ENCODE data around the gene KPNB1.
A peak's percentile ranks its signal among the peaks of the same experiment; 100 is the strongest.
"Not testable (repeated sequence)": the region's sequence is repeated elsewhere in the genome, so short reads cannot be mapped to it uniquely, and the experiment has no call there.

The KPNB1 gene

DNA sequence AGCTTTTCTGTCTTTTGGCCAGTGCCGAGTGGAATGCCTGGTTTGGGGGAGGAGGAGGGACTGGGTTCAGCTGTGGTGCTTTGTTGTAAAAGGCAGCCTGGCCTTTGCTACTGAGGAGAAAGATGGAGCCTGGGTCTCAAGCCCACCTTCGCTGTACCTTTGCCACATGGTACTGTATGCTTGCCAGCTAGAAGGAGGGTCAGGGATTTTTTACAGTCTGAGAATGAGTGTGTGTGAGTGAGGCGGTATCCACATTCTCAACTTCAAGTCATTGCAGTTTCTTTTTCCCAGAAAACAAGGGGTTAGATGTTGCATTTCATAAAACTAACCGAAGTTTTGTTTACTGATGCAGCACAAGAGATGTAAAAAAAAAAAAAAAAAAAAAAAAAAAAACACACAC is 33.0 kb downstream of the KPNB1 start:
- not testable (repeated sequence) for DNase-seq

DNA sequence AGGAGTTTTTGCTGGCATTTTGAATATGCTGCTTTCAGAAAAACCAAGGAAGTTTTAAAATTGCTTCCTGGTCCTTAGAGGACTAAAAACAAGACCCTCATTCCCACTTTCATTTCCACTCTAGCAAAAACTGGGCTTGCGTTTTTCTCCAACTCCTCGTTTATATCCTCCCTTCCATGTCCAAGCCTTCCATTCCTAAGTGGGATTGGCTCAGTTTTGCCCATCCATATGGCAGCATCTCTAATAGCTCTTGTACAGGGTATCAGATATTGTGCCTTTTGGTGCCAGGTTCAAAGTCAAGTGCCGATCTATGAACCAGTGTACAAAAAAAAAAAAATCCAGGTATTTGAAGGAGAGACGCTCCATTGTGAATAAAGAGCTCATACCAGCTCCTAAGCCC is 34.3 kb downstream of the KPNB1 start:
- no peak for DNase-seq

DNA sequence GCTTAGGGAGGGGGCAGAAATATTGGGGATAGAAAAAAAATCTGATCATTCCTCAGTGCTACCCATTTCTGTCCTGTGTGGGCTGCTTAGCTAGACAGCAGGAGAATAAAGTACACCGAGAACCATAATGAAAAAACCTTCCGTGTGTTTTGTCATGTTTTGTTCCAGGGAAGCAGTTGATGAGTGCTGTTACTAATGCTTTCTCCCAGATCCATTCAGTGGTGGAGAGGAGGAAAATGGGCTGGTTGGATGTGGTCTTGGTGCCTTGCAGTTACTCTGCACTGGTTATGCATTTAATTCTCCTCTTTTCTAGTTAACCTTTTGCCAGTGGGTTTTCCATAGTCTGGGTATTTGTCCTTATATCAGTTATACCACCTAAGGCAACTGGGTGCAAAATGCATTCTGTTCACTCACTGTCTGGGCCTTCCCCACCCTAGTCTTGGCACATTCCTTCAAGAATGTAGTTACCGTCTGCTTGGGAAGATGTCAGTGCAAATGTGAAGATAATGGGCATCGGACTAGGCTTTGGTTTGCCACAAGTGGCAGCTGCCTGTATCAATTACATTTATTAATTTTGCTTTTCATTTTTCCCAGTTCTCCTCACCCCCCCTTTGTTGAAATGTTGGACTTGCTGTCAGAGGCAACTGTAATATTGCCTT is 34.9 kb downstream of the KPNB1 start:
- no peak for DNase-seq

DNA sequence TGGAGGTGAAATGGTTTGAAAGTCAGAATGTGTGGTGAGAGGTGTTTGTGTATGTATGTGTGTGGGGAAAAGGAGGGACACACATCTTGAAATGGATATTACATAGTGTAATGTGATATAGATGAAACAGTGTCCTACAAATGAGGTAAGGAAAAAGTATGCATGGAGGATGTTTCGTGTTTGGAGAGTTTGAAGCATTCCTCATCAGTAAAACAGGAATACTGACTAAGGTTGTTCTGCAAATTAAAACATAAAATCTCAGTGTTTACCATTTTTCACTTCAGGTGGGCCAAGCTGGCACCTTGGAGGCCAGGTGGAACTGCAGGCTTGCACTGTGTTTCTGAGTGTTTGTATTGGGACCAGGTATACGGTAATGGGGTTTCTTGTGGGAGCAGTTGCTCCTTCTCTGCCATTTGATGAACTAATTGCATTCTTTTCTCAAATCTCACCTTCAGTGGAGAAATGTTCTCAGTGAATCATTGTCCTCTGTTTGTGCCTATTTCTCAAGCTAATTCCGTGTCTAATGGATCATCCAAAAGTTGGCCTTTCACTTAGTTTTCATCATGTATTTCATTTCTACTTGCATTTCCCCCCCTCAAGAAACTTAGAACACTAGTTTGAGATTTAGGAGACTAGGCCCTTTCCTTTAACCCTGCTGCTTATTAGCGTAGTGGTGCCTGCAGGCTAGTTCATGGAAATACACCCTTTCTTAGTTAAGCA is 36.0 kb downstream of the KPNB1 start:
- no peak for DNase-seq

DNA sequence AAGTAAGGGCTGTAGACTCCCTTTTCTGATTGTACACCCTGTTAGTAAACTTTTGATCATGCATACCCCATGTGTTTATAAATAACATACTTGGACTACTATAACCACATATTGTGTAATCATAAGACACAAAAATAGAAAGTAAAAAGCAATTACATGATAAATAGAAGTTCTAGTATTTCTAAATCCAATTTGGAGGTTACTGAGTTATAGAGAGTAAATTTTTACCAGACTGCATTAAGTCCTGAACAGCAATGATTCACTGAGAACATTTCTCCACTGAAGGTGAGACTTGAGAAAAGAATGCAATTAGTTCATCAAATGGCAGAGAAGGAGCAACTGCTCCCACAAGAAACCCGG is 36.5 kb downstream of the KPNB1 start:
- DNase-seq = no peak

DNA sequence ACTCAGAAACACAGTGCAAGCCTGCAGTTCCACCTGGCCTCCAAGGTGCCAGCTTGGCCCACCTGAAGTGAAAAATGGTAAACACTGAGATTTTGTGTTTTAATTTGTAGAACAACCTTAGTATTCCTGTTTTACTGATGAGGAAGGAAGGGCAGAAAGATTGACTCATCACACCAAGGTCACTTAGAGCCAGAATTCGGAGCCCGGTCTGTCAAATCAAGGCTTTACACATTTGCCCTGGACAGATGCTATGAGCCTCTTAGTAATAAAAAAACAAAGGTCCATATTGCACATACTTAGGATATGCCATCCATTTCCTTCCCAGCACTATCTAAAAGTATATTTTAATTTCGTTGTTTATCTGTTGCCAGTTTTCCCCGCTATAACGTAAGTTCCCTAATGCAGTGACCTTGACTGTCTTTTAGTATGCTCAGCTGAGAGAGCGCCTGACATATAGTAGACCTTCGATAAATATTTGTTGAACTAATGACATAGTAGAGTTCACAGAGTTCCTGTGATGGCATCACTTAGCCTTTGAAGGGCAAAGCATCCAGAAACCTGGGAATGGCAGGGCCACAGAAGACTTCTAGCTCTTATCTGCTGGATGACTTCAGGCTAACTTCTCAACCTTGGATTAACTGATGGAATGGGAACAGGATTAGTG is 37.1 kb downstream of the KPNB1 start:
- DNase-seq = no peak

DNA sequence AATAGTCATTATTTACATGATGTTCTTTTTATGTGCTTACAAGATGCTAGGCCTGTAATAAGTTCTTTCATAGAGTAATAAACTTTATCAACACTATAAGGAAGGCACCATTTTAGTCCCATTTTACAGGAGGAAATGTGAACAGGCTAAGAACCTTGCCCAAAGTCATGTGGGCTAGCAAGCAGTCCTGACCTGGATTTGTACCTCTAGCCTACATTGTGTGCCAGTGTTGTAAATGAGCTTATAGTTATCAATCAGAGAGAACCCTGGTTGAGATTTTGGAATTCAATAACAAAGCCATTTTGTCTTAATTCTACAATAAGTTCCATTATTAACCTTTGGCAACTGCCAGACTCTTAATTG is 37.6 kb downstream of the KPNB1 start:
- DNase-seq = no peak

DNA sequence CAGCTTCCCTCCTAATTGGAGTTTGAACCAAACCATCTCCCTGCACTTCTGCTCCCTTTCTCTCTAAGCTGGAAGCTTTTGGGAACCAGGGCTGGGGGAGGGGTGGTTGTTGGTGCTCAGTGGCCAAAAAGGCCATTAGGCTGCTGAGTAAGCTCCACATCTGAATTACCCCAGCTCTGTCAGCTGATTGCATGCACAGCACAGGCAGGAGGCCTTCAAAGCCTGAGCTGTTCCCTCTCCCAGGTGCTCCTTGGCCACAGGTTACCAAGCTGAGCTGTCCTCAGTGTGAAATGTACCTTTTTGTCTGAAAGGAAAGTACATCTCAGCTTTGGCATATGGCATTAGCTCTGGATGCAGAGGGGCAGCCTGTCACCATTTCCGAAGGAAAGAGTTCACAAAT is 38.0 kb downstream of the KPNB1 start:
- DNase-seq = no peak

DNA sequence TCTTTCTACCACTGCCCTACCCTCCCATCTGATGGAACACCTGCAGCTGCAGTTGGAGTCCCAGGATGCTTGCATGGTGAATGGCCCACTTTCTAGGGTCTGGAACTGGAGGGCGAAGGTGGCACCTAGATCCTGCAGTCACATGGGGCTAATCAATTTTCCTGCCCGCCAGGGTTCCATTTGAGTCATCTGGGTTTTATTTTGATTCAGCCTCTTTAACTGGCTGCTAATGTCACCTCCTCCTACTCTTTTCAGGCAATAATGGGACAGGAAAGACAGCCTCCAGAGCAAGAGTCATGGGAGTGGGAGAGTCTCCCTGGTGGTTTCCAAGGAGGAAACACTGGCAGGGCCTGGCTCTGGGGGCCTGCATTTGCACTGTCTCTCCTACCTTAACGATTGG is 40.4 kb downstream of the KPNB1 start:
- no peak for DNase-seq

DNA sequence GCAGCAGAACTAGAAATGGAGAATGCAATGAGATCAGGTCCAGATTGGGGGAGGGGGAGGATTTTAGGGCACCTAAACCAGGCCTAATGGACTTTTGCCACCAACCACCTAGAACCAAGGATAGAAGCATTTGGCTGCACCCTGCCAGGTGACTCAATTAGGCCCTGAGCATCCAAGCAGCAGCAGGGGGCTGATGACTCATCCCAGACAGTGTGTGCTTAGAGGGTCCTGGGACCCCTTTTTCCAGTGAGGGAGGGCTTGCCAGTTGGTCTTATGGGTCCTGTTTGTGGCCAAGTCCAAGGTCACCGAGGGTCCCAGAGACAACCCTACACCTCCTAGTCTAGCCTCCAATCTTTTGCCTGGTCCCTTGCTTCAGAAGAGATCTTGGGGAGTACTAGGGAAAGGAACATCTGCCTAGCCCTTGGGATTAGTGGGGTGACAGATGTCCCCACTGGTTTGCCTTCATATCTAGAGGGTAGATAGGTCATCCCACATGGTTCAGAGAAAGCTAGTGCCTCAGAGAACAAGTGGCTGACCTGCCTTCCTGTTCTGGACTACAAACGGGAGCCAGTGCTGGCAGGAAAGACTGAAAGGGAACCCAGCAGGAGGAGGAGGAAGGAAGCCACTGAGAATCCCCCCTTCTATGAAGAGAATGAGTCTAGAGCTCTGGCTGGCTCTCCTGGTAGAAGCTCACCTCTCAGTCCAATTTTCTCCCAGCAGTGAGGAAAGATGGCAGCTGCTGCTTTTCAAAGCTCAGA is 42.6 kb downstream of the KPNB1 start:
- DNase-seq = no peak

DNA sequence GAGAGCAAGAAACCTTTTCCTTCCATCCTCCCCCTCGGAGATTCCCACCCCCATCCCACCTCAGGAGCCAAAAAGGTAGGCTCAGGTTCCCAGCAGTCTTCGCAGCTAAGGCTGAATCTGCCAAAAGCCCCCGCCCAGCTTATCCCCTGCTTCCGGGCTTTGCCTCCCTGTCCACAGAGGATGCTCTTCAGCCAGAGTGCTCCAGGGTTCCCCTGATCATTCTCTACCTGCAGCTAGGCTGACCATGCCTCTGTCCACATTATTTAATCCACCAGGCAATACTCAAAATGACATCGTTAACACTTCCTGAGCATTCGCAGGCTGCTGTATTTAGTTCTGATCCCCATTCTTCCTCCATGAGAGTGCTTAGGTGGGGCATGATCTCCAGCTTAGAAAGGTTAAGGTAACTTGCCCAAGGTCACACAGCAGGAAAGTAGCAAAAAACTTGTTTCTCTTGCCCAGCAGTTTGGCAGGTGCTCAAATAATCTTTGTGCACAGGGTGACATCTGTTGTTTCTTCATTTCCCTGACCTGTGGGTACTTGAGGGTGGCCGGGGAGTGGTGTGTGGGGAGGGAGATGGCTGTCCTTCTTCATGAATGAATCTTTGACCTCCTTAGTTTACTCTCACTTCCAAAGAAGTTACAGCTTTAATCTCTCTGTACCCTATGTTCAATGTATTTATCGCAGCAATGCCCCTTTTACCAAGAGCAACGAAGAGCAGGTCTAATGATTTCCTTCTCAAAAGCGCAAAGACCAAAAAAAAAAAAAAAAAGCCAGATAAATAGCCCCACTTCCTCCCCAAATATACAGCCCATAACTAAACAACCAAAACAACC is 43.4 kb downstream of the KPNB1 start:
- no peak for DNase-seq

DNA sequence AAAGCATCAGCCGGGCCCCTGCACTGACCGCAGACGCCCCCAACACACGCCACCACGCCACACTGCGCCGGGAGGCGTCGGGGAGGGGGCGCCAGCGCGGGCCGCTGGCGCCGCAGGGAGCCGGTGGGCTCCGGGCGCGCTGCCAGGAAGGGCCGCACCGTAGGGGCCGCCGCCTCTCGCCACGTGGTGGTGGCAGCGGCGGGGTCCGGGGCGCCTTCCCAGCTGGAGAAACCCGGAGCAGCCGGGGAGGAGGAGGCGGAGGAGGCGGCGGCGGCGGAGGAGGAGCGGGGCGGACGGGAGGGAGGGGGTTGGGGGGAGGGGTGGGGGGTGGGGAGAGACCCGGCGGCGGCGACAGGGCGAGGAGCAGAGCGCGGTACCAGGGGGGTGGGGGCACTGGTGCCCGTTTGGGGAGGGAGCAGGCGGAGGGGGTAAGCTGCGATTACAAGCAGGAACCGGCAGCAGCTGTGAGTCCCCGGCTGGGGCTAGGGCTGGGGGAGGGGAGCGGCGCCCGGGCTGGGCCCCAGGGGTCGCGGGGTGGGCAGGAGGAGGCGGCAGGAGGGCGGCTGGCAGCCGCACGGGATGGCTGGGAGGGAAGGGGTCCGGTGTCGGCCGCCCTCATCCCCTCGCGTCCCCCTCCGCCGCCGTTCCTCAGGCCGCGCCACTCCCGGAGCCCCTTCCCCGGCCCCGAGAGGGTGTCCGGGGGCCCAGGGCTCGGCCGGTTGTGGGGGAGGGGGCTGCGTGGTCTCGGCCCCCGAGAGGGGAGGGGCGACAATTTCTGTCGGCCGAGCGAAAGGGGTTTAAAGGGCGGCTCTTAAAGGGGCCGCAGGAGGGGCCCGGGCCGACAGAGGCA is 44.2 kb downstream of the KPNB1 start, which contains the start of gene TBKBP1:
TBKBP1 (plus strand) TSS at position 431 of the 850 bp plus-strand sequence. CDS start 1,952 bp downstream, outside the sequence.
- peak; percentile 44 for DNase-seq

DNA sequence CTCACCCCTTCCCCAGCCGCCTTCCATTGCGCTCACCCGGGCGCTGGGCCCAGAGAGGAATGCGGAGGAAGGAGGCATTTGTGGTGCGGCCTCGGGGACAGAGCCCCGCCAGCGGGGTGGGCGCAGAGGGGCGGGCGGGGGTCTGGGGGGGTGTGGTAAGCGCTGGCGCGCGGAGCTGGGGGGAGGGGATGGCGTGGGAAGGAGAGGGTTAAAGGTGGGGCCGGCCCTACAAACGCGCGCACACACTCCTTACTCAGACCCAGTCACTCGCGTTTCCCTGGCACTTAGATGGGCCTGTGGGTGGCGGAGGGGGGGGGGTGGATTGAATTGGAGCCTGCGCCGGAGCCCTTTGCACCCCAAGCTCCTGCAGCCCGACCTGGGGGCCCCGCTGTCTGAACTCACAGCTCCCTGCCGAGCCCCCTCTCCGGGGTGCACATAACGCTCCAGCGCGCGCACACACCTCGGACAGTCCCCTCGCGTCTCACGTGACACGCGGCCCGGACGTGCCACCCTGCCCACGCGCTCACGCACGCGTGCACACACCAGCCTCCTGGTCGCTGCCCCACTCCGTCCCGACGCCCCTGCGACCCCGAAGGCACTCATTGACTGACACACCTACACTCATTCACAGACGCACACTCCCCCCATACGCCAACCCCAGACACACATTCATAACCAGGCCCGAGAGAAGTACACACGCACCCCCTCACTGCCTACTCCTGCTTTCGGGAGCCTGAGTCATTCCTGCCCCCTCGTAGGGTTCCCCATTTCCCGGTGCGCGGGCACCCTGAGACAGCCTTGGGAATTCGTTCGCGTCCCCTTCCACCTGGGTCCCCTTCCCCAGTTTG is 45.1 kb downstream of the KPNB1 start:
- no peak for DNase-seq

DNA sequence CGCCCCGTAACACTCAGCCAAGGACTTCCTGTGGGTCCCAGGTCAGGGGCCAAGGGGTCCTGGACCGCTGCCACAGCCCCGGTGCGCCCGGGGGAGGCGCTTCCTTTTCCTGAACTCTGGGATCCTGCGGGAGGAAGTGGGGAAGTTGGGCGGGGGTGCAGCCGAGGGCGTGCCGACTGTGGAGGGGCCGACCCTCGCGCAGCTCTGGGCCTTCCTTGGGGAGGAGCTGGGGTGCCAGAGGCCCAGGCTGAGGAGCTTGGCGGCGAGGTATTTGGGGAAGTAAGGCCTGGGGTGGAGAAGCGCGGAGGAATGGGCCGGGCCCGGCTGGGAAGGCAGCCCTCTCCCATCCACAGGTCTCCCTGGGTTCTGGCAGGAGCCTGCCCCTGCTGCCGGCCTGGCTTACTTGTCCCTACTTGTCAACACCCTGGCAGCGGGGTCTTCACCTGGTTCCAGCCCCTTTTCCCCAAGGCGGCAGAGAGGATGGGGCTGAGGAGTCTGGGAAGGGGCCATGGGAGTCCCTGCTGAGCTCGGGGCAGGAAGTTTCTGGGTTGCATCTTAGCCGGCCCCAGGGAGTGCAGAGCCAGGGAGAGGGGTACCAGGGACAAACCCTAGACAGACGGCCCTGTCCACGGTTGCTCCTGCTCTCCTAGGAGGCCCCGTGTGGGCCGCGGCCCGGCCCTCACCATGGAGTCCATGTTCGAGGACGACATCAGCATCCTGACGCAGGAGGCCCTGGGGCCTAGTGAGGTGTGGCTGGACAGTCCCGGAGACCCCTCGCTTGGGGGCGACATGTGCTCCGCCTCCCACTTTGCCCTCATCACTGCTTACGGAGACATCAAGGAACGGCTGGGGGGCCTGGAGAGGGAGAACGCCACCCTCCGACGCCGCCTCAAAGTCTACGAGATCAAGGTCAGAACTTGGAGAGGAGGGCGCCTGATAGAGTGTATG is 46.0 kb downstream of the KPNB1 start:
- DNase-seq = no peak

DNA sequence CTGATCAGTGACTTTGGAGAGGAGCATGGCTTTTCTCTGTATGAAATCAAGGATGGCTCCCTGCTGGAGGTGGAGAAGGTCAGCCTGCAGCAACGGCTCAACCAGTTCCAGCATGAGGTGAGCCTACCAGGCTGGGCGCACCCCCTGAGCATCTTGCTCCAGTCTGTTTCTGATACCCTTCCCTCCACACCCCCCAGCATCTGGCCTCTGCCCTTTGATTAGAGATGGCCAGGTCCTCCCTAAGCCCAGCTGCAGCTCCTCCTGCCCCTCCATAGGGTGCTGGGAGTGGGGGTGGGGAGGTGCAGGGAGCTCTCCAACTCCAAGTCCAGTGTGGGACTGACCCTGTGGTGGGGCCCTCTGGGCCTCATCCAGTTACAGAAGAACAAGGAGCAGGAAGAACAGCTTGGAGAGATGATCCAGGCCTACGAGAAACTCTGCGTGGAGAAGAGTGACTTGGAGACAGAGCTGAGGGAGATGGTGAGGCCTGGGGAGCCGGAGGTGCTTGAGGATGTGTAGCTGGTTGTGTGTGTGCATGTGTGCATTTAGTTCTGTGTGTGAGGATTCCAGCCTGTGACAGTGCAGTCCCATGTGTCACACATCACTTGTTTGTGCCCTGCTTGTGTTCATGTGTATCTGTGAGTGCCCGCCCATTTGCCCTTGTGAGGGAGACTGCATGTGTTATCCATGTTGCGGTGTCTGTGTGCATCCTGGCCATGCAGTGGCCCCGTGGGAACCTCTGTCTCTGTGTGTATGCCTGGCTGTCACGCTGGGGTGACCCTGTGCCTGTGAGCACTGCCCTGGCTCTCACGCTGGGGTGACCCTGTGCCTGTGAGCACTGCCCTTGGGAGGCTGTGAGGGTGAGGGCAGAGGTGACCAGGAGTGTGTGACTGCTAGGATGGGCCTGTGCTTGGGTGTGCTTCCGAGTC is 47.3 kb downstream of the KPNB1 start:
- no peak for DNase-seq

DNA sequence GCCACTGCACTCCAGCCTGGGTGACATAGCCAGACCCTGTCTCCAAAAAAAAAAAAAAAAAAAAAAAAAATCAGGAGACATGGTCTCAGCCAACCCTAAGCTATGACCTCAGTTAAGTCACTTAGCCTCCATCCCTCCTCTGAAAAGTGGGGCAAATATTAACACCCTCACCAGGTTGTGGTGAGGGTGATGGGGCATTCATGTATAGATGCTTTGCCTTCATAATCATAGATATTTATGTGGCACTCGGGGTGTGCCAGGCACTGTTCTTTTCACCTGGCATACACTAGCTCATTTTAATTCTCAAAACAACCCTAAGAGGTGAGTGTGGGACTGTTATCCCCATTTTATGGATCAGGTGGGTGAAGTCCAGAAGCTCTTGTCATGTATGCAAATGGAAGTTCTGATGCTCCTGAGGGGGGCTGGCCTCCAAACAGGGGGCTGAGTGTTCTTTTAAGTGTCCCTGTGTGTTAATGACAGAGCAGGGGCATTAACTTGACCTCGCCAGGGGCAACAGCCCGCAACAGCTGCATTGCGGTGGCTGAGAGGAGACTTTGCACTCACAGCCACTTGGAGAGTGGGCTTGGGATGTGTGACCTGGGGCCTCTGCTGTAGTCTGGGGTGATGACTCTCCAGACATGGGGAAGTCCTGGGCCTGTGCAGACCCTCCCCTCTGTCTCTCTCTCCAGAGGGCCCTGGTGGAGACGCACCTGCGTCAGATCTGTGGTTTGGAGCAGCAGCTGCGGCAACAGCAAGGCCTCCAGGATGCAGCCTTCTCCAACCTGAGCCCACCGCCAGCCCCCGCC is 48.4 kb downstream of the KPNB1 start:
- no peak for DNase-seq

All from NCI-H1092 treated with DMSO at 0.1 percent for 48 hours (cell line).